Body of pancreas (tissue), 4 donors: ENCODE measurements around the gene ELOVL6.

Source experiments
- POLR2A ChIP-seq, 3 donors: fragments of 450-650 bp; IDR thresholded peaks; one replicate each; pipeline ENCODE4 v1.6.1; 2016; ENCODE audit warnings: antibody characterized with exemption in 3 of 3, mild to moderate bottlenecking in 2 of 3
- TF ChIP-seq, protein P1 (sequence below), 7 experiments: fragments of 450-650 bp in 4 of 7; fragments of 200-600 bp in 3 of 7; sonication (generic) in 3 of 7; IDR thresholded peaks; one replicate each; pipeline ENCODE4 v1.5.1; 2016 to 2019; ENCODE audit warnings: antibody characterized with exemption in 7 of 7

DNA sequence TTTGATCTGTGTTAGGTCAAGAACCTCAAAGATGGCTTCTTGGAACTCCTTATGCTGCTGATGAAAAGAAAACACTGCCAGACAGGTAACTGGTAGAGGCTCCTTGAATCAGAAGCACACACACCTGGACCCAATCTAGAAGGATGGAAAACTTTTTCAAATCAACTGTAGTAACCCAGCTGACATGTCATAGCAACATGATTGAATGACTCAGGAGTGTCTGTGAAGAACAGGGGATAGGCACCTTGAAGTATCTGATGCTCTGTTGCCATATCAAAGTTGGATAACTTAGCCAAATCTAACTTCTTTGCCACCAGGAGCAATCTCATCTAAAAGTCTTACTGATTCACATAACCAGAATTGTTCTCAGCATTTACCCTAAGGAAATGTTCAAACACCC is 98.8 kb downstream of the ELOVL6 start:
- TF ChIP-seq, protein P1, sequence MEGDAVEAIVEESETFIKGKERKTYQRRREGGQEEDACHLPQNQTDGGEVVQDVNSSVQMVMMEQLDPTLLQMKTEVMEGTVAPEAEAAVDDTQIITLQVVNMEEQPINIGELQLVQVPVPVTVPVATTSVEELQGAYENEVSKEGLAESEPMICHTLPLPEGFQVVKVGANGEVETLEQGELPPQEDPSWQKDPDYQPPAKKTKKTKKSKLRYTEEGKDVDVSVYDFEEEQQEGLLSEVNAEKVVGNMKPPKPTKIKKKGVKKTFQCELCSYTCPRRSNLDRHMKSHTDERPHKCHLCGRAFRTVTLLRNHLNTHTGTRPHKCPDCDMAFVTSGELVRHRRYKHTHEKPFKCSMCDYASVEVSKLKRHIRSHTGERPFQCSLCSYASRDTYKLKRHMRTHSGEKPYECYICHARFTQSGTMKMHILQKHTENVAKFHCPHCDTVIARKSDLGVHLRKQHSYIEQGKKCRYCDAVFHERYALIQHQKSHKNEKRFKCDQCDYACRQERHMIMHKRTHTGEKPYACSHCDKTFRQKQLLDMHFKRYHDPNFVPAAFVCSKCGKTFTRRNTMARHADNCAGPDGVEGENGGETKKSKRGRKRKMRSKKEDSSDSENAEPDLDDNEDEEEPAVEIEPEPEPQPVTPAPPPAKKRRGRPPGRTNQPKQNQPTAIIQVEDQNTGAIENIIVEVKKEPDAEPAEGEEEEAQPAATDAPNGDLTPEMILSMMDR (IDR thresholded peaks at IDR 0.05), result no peak
- no peak for TF ChIP-seq POLR2A (IDR thresholded peaks at IDR 0.05)
